GM21717 (cell line): ENCODE data around the gene SEMA6D.

Source experiments
- ATAC-seq: cut with Tn5 transposase; IDR thresholded peaks from one replicate; pipeline ENCODE4 v1.9.1; 2021; ENCODE audit warnings: mild to moderate bottlenecking, moderate library complexity; ENCODE audit not compliant: unreplicated experiment

SEMA6D gene

GRCh38 chr15:47742334-47742733 lies 25.0 kb downstream of the SEMA6D start:
- ATAC-seq = no peak

GRCh38 chr15:47742742-47743141 lies 25.4 kb downstream of the SEMA6D start:
- no peak for ATAC-seq

- ATAC-seq = no peak
These were observed 26.1 kb downstream of the SEMA6D start for GRCh38 chr15:47743385-47743784.

GRCh38 chr15:47743886-47744285 lies 26.6 kb downstream of the SEMA6D start:
- no peak for ATAC-seq

- no peak for ATAC-seq
These were observed 27.2 kb downstream of the SEMA6D start for GRCh38 chr15:47744496-47744895.

- ATAC-seq = no peak
These were observed 27.7 kb downstream of the SEMA6D start for GRCh38 chr15:47744973-47745372.

- no peak for ATAC-seq
These were observed 29.2 kb downstream of the SEMA6D start for GRCh38 chr15:47746516-47746915.

- no peak for ATAC-seq
These were observed 32.9 kb downstream of the SEMA6D start for GRCh38 chr15:47750030-47750739.

GRCh38 chr15:47750740-47751262 lies 33.5 kb downstream of the SEMA6D start:
- ATAC-seq = no peak

GRCh38 chr15:47753591-47753990 lies 36.3 kb downstream of the SEMA6D start:
- no peak for ATAC-seq

- no peak for ATAC-seq
These were observed 37.0 kb downstream of the SEMA6D start for GRCh38 chr15:47754312-47754711.

GRCh38 chr15:47755941-47756340 lies 38.6 kb downstream of the SEMA6D start:
- no peak for ATAC-seq

- ATAC-seq = no peak
These were observed 39.6 kb downstream of the SEMA6D start for GRCh38 chr15:47756872-47757271.

- ATAC-seq = no peak
These were observed 40.0 kb downstream of the SEMA6D start for GRCh38 chr15:47757331-47757730.

- ATAC-seq = no peak
These were observed 45.3 kb downstream of the SEMA6D start for GRCh38 chr15:47762621-47763020.

- ATAC-seq = no peak
These were observed 47.4 kb downstream of the SEMA6D start for GRCh38 chr15:47764666-47765065.

- ATAC-seq = no peak
These were observed 49.1 kb downstream of the SEMA6D start for GRCh38 chr15:47766406-47766805.

GRCh38 chr15:47767035-47767434 lies 49.7 kb downstream of the SEMA6D start:
- no peak for ATAC-seq

GRCh38 chr15:47768735-47769134 lies 51.4 kb downstream of the SEMA6D start:
- no peak for ATAC-seq

GRCh38 chr15:47769166-47769565 lies 51.9 kb downstream of the SEMA6D start:
- no peak for ATAC-seq

GRCh38 chr15:47773143-47773542 lies 55.8 kb downstream of the SEMA6D start:
- ATAC-seq = no peak

- no peak for ATAC-seq
These were observed 61.0 kb downstream of the SEMA6D start for GRCh38 chr15:47778263-47778770.

GRCh38 chr15:47780971-47781370 lies 63.7 kb downstream of the SEMA6D start:
- ATAC-seq = no peak
